Activated T-helper 1 cell treated with Interleukin-2 at 50 U/mL for 16 hours (primary cell): ENCODE results near the gene NAA80.

Experiments
- DNase-seq: peaks from one replicate; pipeline ENCODE4 v3.0.0-alpha.2; 2020; ENCODE audit warnings: low read depth

NAA80 gene

DNA sequence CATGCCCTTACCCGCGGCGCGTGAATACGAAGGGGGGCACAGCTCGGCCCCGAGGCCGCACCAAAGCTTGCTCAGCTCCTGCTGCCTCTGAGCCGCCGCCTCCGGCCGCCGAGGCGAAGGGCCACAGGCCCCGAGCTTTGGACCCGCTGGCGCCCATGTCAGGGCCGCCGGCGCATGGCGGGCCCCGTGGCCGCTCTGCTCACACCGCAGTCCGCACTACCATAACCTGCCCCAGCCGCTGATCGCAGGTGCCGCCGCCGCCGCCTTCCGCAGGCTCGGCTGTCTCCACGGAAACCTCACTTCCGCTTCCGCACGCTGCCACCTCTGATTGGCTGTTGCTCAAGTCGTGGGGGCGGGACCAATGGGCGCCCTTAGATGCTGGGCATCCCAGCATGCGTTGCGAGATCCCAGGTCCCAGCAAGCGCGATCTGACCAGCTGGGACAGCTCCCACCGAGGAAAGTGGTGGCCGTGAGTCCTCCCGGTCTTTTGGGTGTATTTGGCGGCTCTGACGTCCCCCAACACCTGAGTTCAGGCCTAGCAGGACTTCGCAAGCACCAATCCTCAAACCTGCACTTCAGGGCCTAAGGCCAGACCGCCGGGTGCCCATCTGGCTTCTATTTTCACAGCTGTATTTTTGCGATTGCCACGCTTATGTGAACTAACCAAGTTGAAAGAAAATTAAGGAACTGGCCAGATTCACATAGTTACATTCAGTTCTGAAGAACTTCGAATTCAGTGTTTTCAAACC is 28.9 kb upstream of the NAA80 start, which contains the start of gene TUSC2:
Gene TUSC2, minus strand, starts transcription at position 281 of the 749 bp plus-strand sequence. Its CDS starts 124 bp downstream, at position 157.
- peak; percentile 89 for DNase-seq

DNA sequence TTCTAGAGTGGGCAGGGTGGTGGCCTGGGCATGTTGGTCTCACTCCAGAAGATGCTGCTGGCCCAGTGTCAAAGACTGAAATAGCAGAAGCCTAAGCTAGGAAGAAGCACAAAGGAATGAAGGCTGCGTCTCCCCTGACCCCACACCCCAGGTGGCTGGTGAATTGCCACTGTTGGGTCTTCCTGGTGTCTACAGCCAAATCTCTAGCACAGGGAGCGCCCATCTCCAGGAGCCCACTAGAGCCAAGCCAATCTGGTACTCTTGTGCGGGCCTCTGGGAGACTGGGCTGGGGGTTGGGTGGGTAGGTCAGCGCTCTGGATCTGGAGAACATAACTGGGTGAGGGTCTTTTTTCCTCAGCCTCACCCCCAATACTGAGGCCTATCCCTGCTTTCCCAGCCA is 27.9 kb upstream of the NAA80 start:
- DNase-seq = no peak

DNA sequence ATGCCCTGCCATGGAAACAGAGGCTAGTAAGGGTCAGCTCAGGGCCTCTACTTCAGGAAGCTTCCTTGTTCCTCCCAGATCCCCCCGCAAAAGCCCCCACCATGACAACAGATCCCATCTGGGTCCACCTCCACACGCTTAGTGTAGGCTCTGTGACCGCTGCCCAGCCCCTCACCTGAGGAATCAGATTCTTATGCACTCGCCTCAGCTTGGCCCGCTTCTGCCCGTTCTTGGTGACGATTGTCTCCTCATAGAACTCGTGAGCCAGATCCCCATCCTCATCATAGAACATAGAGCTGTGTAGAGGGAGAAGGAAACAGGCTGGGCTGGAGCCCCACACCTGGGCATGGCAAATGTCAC is 27.0 kb upstream of the NAA80 start:
- DNase-seq = no peak

DNA sequence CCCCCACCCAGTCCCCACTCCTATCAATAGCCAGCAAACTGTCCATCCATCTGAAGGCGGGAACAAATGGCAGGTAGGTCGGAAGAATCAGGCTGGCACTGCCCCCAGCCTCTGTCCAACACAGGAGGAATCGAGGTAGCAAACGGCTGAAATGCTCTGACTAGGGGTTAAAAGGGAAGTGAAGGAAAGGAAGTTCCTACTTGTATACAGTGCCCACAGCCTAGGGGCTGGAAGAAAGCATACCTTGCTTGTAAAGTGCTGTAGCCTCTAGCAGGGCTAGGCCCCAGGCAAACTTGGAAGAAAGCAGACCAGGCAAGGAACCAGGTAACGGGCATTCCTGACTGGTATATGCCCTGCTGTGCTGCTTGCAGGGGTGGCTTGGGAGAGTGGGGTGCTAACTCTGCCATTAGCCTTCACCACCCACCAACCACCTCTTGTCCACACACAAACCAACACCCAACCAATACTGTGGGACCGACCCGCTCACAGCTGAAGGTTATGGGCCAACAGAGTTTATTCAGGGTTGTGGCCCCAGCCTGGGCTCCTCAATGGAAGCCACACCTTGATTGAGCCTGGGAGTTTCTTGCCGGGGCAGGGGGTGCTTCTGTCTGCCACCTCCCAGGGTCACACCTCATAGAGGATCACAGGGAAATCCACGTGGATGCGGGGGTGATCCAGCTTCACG is 26.4 kb upstream of the NAA80 start:
- no peak for DNase-seq

DNA sequence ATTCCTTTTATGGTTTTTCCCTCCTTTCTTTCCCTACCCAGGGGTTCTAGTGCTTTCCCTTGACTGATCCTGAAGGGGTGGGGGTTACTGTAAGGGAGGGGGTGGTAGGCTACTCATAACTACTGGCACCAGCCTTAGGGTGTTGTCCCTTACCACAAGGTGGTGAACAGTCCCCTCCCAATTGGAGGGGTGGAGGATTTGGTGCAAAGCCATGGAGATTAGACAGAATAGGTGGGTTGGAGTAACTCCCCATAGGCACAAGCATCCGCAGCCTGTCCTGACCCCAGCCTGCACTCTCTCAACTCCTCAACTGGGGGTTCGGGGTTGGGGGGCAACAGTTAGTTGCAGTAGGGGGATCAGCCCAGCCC is 25.9 kb upstream of the NAA80 start:
- DNase-seq = no peak

DNA sequence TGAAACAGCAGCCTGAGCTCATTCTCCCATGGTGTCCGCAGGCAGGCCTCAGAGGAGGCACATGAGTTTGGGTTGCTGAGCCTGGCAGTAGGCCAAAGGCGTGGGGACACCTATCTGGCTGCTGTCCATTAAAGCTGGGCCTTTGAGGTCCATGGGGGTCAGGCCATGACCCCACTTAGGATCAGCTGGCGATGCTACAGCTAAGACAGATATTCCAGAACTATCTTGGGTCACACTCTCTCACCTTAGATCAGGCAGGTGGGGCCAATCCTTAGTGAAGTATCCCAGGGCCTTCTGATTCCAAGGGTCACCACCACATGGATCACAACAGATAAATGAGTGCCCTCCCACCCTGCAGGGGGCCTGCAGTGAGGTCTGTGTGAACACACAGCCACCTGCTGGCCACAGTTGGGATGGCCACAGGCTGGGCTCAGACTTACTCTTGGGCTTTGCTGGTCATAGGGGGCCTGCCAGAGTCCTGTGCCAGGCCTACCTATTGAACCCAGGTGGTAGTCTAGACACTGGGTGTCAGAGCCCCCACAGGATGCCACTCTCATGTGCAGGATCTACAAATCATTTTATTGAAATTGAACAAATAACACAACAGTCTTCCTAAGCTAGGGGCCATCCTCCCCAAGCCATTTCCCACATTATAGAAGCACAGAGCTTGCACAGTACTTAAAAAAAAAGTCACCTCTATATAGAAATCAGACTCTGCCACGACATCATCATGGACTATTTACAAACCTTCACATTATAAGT is 25.3 kb upstream of the NAA80 start:
- DNase-seq = peak; percentile 30

DNA sequence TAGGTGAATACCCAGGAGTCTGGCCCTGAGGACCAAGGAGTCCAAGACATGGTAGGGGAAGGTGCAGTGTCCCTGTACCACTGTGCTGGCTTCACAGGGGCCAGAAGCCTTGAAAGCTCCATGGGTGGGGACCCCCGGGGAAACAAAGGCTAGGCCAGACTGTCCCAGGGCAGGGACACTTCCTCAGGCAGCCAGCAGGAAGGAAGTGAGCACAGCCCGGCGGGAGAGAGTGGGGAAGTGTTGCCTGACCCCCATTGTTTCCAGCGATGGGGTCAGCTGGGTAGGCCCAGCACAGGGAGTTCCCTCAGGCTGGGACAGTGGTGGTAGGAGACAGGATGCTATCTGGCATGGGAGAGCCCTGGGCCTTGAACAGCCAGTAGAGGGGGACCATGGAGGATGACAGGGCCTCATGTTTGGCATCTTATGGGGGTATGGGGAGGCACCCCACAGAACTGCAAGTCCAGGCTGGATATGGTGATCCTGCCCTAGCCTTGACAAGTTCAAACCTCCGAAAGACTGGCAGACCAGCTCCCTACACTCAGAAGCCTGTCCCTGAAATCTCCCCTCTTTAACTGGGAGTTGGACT is 24.5 kb upstream of the NAA80 start:
- DNase-seq = no peak

DNA sequence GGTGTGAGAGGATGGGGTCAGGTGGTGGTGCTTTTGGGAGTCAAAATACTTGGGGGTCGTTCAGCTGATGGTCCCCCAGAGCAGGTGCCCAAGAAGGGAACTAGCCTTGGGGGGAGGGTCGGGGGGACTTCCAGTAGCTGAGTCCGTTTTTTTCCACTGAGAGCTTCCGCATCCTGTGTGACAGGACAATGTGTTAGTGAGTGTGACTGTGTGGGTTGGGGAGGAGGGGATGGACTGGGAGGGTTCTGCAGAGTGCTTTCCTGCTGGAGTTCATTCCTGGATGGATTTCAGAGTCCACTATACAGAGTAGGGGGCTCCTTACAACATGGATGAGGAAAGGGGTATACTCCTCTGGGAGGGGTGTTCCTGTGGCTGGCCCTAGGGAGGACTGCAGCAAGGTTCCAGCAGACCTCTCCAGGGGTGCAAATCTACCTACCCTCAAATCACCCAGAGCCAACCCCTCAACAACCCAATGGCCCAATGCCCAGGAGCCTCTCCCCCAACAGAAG is 23.9 kb upstream of the NAA80 start:
- DNase-seq = no peak

DNA sequence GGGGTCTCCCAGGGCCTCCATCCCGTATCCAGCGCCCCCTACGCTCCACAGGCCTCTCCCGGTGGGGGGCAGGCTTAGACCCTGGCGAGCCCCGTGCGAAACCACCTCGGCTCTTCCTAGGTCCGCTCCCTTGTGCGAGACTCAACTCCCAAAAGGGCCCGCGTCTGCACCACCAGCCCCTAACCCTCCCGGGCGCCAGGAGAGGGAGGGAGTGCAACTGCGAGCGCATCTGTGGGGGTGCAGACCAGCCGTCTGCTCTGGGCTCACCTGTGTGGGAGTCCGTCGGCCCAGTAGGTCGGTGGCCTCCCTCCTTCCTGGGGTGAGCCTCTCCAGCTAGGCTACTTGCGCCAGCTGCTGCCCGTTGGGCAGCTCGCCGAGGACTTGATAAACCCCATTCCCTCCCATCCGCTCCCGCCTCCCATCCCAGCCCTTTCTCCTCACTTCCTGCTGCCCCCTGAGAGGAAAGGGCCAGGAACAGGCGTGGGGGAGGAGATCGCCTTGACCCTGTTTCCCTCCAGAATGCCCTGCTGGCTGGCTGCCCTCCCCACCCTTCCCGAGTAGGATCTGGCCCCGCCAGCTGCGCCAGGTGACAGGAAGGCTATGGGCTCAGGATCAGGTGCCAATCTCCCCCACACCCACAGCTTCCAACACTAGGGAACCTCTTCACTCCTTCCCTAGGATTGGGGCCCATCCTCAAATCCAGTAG is 23.3 kb upstream of the NAA80 start, which contains the start of gene HYAL2:
Gene HYAL2, minus strand, starts transcription at position 360 of the 706 bp plus-strand sequence. CDS start 2,256 bp downstream, outside the sequence.
- DNase-seq = no peak

DNA sequence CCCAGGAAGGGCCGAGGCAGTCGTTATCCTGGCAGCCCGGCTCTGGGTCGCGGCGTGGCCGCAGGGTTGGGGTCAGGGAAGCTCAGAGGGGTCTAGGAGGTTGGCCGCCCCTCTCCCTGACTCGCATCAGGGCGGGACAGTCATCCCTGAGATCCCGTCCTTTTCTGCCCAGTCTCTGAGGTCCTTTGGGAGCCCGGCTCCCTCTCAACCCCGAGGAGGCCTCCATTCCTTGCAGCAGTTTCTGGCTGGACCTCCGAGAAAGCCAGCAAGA is 22.8 kb upstream of the NAA80 start:
- DNase-seq = no peak

DNA sequence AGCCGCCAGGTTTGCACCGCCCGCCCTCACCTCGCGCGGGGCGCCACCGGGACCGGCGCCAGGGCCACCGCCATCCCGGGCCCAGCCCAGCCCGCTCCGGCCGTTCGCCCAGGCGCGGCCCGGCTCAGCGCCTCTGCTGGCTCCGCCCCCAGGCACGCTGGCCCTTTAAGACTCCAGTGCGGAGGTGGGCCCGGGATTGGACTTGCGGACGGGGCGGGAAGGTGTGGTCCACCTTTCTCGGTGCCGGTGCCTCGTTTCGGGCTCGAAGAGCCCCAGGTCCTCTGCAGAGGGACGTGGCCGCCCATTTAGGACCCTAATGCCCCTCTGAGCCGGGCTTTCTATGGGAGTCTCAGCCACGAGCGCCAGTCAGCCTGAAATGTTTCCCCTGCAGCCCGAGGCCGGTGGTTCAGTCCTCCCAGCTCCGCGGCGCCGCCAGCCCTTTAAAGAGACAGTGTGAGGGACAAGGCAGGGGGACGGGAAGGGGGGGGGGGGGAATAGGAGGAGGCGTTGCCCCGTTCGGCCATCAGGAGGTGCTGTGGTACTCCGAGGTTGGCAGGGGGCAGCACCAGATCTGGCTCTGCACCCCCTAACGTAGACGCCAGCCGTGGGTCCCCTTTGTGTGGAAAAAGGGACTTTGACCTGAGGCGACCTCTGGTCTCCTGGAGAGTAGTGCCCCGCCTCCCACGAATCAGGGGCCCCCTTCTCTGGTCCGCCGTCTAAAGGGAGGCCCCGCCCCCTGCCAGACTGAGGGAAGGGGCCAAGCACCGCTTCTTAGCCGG is 22.3 kb upstream of the NAA80 start:
- DNase-seq = peak; percentile 64

DNA sequence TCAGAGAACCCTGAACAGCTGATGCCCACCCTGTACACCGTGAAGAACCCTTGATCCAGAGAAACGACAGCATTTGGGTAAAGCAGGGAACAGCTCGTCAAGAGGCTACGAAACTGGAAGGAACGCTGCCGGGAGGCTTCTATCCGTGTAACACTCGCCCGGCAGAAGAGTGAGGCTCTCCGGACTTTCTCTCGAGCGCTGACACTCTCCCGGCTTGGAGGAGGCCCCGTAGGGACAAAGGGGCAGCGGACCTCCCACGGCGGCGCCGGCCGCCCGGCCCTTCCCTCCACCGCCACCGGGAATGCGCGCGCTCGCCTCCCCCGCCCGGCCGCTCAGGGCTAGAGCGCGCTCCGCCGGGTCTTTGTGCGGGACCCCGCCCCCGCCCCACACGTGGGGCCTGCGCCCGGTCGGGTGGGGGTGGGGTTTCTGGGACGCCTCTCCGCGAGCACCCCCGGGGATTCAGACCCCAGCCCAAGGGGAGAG is 21.7 kb upstream of the NAA80 start:
- peak; percentile 52 for DNase-seq

DNA sequence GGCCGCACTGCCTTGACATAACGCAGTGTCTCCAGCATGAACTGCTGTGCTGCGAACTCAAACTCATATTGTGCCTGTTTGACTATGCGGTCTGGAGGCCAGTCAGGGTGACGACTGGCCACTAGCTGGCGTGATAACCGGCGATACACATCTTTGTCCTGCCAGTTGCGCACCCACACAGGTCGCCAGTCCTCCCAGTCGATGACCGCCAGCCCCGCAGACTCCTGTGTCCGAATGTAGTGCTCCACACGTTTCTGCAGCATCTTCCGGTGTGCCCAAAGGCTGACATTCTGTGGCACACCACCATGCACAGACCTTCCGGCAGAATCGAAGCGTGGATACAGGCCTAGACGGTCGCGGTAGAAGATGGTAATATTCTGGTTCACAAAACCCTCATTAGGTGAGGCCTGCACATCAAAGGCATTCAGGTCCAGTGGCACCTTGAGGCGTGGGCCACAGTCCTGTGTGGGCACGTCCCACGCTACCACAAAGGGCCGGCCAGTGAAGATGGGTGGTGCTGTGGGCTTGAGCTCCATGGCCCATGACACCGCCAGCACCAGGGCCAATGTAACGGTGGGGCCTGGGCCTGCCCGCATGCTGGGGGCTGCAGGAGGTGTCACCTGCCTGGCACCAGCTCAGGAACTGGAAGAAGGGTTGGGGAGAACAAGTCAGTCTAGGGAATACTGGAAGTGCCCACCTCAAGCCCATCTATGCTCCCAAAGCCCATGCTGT is 20.9 kb upstream of the NAA80 start:
- DNase-seq = no peak

DNA sequence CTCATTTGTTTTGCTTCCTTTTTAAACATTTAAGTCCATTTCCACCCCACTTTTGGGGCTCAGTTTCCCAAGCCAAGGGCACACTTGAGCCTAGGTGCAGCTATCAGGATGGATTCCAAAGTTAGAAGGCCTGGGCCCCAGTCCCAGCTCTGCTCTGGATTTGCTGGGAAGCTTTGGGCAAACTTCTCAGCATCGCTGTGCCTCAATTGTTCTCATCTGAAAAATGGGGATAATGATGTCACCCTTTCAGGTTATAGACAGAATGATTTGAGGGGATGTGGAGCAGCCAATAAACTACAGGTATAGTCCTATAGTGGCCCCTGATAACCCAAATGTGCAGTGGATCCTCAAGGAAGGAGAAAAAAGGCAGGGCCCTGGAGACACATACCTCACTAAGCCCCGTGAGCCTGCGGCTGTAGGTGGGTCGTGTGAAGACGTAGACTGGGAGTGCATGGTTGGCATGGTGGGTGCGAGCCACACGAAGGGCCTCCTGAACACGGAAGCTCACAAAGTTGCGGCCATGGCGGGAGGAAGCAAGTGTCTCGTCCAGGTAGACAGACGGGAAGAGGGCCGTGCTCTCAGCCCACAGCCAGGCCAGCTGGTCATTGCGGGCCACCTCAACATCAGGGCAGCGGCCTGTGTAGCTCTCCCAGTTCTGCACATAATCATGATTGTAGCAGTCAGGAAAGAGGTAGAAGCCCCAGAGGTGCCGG is 20.1 kb upstream of the NAA80 start:
- no peak for DNase-seq

DNA sequence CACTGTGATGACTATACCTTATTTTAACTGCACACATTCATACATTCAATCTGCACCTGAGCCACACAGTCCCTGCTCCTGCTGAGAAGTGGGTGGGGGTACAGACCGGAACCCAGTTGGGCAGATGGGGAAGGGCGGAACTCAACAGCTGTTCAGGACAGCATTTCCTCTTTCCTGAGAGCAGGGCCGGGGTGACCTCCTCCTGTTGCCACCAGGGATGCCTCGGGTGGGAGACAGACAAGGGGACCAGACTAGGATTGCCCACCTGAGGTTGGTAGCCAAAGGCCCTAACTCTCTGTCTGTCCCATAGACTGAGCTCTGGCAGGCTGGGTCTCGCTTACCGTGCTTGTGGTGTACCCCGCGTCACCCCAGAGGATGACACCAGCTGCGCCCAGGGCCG is 19.4 kb upstream of the NAA80 start:
- no peak for DNase-seq

DNA sequence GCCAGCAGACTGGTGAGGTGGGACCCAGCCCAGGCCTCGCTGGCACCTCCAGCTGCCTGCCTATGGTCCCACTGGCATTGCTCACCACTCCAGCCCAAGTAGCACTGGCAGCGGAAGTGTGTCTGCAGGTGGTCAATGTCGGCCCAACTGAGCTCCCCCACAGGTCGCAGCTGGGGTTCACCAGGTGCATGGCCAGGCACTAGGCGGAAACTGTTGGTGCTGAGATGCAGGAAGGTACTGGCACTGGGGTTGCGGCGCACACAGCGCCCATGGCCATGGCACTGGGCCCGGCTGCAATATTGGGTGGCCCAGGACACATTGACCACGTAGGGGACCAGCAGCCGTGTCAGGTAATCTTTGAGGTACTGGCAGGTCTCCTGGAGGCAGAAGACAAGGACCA is 19.0 kb upstream of the NAA80 start:
- DNase-seq = no peak

DNA sequence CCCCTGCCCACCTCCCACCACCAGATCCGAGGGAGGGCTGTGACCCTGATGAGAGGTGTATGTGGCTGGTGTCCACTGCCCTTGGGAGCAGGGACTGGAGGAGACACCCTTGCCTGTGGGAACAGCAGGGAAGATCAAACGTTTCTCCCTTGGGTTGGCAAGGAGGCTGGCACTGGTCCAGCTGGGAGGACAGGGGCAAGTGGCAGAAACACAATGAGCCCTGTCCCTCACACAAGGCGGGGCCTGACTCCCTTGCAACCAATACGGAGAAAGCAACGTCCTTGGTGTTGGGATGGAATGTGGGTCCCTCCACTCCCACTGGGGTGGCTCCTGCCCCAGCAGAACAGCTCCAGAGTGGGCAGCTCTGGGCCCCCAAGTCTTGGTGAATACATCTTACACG is 18.1 kb upstream of the NAA80 start:
- DNase-seq = no peak

DNA sequence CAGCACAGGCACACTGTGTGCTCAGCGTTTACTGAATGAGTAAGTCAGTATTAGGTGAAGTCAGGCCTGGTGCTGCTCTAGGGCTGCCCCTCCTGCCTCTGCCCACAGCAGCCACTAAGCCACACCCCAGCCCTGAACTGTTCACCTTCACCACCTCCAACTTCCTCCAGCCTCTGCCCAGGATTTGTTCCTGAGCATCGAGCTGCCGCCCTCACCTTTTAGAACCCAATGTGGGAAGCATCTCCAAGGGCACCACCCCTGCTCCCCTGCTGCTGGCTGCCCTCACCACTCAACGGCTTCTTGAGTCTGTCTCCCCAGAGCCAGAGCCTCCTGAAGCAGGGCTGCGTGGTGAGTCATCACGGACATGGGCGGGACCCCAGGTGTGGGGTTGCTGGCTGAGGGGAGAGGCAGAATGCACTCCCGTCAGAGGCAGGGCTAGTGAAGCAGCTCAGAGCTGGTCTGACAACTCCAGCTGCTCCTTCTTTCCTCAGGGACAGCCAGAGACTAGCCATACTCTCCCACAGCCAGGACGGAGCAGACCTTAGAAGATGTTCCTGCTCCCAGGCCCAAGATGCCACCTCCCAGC is 17.5 kb upstream of the NAA80 start:
- peak; percentile 62 for DNase-seq

DNA sequence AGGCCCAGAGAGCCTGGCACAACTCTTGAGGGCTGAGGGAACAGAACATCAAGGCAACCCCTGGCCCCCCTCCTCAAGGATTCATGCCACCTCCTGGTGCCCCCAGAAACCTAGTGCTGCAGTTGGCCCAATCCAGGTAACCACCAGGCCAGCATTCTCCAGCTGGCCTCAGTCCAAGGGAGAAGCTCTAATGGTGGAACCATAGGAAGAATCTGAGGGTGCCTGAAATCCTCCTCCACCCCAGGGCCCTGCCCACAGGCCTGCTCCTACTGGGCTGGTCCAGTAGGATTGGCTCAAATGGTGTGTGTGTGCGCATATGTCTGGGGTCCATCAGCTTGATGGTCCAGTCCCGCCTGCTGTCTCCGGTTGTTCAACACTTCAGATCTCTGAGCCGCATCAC is 15.6 kb upstream of the NAA80 start:
- DNase-seq = no peak
